Transverse colon (tissue), 4 donors: ENCODE results near the gene FMNL2. TPM values are rescaled to one million over a fixed set of nuclear protein-coding genes. Genes with fewer than 3 reads are reported as not detected.

Source experiments
- DNase-seq: peaks from one replicate; pipeline ENCODE4 v3.0.0-alpha.2; 2019
- H3K27ac ChIP-seq, 4 donors: fragments of 200-600 bp; sonication (generic); 2 replicates each; pipeline ENCODE4 v1.5.1; 2016 to 2018; ENCODE audit warnings: inconsistent platforms in 4 of 4
- H3K27me3 ChIP-seq: fragments of 200-600 bp; sonication (generic); 2 replicates; pipeline ENCODE4 v1.5.1; 2017; ENCODE audit warnings: inconsistent platforms
- H3K36me3 ChIP-seq, 4 donors: fragments of 200-600 bp; sonication (generic); 2 replicates each; pipeline ENCODE4 v1.5.1; 2017 to 2019; ENCODE audit warnings: inconsistent platforms in 4 of 4
- H3K4me1 ChIP-seq, 4 donors: fragments of 200-600 bp; sonication (generic); 2 replicates each; pipeline ENCODE4 v1.5.1; 2017 to 2020; ENCODE audit warnings: inconsistent platforms in 4 of 4
- H3K4me3 ChIP-seq, 4 donors: fragments of 200-600 bp; sonication (generic); 1 replicate in 1 of 4; 2 replicates in 3 of 4; pipeline versions ENCODE4 v1.5.1 to v1.6.1; 2017 to 2019; ENCODE audit warnings: inconsistent platforms in 4 of 4
- H3K9me3 ChIP-seq, 2 donors: fragments of 200-600 bp; sonication (generic); 2 replicates each; pipeline ENCODE4 v1.5.1; 2017 to 2019; ENCODE audit warnings: inconsistent platforms in 2 of 2
- EP300 ChIP-seq: sonication (generic); formaldehyde crosslinking; IDR thresholded peaks from one replicate; pipeline ENCODE4 v1.6.1; 2017; ENCODE audit warnings: antibody characterized with exemption, low read depth
- POLR2A ChIP-seq: fragments of 450-650 bp; IDR thresholded peaks from one replicate; pipeline ENCODE4 v1.6.1; 2016; ENCODE audit warnings: antibody characterized with exemption, mild to moderate bottlenecking, moderate library complexity
- POLR2AphosphoS5 ChIP-seq, 3 donors: sonication (generic); formaldehyde crosslinking; IDR thresholded peaks; one replicate each; pipeline ENCODE4 v1.6.1; 2016; ENCODE audit warnings: antibody characterized with exemption in 3 of 3
- WGBS, 2 donors: methylation state at CpG; one replicate each; pipeline ENCODE4 v1.1.5; 2018; ENCODE audit warnings: low coverage in 1 of 2; 5-methylcytosine and 5-hydroxymethylcytosine counted together
- in situ Hi-C, 4 donors: fragments of 200-750 bp; cut with MboI; loops; one replicate each; pipeline versions ENCODE4 v1.15.0 to v1.15.1; 2017; ENCODE audit warnings: low sequenced_read_pairs in 3 of 4, low pct_ligation_motif_present in 1 of 4, low pct_unique_long_range_greater_than_20kb in 1 of 4
- intact Hi-C: fragments of 100-400 bp; cut with DNase I; formaldehyde crosslinking; loops from one replicate; pipeline ENCODE4 v1.15.1; 2023; ENCODE audit warnings: low total_unique reads
- total RNA-seq, 4 donors: library from RNA; depleted of rRNA; stranded (reverse); fragments of >200 nt; gene quantifications; one replicate each; pipeline ENCODE4 v1.1.0, GENCODE V29; 2016
- TF ChIP-seq, protein P1 (sequence below), 5 experiments: fragments of 200-600 bp in 3 of 5; fragments of 450-650 bp in 2 of 5; sonication (generic) in 3 of 5; IDR thresholded peaks; 1 replicate in 2 of 5; 2 replicates in 3 of 5; pipeline ENCODE4 v1.5.1; 2016 to 2017; ENCODE audit warnings: antibody characterized with exemption in 5 of 5, inconsistent platforms in 3 of 5, mild to moderate bottlenecking in 2 of 5, moderate library complexity in 1 of 5

The FMNL2 gene
- total RNA-seq, 4 donors from 2014 or later: 9.2 to 31.4 (median 23.9) TPM

DNA sequence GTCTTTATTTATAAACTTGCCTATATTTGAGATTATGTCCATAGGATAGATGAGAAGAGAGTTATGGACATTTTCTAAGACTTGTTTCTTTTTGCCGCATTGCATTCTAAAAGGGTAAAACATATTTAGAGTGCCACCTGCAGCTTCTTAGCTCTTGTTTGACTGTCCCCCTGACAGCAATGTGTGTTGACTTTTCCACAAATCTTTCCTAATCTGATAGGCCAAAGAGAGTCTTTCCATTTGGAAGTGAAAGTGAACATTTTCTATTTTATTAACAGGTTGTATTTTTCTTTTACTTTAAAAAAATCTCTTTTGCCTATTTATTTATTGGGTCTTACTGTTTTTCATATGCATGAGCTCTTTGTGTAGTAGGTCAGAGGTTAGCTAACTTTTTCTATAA, 58.4 kb downstream of the FMNL2 start:
- intact Hi-C loops: no loop called here
- in situ Hi-C loops: no loop called here
- Histone ChIP-seq H3K4me1 (peaks cover 0 to 25% (median 12%) of the 10 kb centered on the region in 4 donors), H3K27ac (no peak overlapping the region), H3K36me3 (no peaks in the 10 kb centered on the region), H3K9me3 (no peaks in the 10 kb centered on the region), H3K4me3 (no peak overlapping the region), H3K27me3 (no peaks in the 10 kb centered on the region)
- TF ChIP-seq POLR2AphosphoS5 (IDR thresholded peaks at IDR 0.05): no peak
- no peak for TF ChIP-seq POLR2A
- TF ChIP-seq EP300: no peak
- TF ChIP-seq, protein P1, sequence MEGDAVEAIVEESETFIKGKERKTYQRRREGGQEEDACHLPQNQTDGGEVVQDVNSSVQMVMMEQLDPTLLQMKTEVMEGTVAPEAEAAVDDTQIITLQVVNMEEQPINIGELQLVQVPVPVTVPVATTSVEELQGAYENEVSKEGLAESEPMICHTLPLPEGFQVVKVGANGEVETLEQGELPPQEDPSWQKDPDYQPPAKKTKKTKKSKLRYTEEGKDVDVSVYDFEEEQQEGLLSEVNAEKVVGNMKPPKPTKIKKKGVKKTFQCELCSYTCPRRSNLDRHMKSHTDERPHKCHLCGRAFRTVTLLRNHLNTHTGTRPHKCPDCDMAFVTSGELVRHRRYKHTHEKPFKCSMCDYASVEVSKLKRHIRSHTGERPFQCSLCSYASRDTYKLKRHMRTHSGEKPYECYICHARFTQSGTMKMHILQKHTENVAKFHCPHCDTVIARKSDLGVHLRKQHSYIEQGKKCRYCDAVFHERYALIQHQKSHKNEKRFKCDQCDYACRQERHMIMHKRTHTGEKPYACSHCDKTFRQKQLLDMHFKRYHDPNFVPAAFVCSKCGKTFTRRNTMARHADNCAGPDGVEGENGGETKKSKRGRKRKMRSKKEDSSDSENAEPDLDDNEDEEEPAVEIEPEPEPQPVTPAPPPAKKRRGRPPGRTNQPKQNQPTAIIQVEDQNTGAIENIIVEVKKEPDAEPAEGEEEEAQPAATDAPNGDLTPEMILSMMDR (IDR thresholded peaks at IDR 0.05): no peak
- WGBS, 2 donors: 85 to 91% methylated on average over 1 of the region's 1 CpG
- no peak for DNase-seq

DNA sequence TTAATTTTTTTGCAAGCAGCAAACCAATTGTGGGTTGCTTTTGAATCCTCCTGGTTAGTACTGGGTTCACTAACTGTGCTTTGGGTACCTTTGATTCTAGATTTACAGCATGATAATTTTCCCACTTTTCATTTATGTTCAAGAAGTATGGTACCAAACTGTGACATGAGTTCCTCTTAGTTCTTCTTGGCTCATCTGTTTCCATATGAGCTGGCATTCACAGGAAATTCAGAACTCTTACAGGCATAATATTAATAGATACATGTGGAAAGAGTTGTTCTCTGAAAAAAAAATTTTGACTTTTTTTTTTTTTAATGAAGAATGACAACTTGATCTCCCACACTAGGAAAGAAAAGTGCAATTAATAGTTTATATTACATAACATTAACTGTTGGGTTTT, 59.4 kb downstream of the FMNL2 start:
- DNase-seq: no peak
- Histone ChIP-seq H3K36me3 (no peaks in the 10 kb centered on the region), H3K9me3 (no peaks in the 10 kb centered on the region), H3K4me3 (no peak overlapping the region), H3K27ac (no peak overlapping the region), H3K4me1 (peaks cover 0 to 25% (median 12%) of the 10 kb centered on the region in 4 donors), H3K27me3 (no peaks in the 10 kb centered on the region)
- TF ChIP-seq EP300: no peak
- TF ChIP-seq, protein P1 (IDR thresholded peaks at IDR 0.05): no peak
- no peak for TF ChIP-seq POLR2A
- TF ChIP-seq POLR2AphosphoS5 (IDR thresholded peaks at IDR 0.05): no peak
- in situ Hi-C loops: no loop called here
- intact Hi-C loops: no loop called here

DNA sequence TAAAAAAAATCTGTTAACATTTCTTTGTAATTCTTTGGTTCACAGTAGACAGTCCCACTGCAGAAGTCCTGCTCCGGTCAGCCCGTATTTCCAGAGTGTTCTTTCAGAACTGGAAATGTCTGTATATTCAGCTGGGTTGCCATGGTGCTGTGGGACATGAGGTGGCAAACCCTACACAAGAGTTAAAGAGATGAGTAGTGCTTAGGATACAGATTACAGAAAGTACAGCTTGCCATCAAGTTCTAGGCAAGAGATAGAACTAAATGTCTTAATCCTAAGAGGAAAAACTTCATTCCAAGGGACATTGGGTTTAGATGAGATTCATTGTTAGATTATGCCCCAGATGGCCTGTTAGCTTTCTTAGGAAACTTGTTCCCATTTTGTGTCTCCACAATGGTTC, 60.1 kb downstream of the FMNL2 start:
- Histone ChIP-seq H3K9me3 (no peaks in the 10 kb centered on the region), H3K27ac (peak overlapping the region in 3 of 4 donors; percentile 27 to 61 (median 52)), H3K4me3 (no peak overlapping the region), H3K27me3 (no peaks in the 10 kb centered on the region), H3K4me1 (peaks cover 0 to 25% (median 12%) of the 10 kb centered on the region in 4 donors), H3K36me3 (no peaks in the 10 kb centered on the region)
- DNase-seq: no peak
- in situ Hi-C loops: no loop called here
- TF ChIP-seq EP300 (no peak), POLR2AphosphoS5 (IDR thresholded peaks at IDR 0.05) (no peak), POLR2A (no peak)
- TF ChIP-seq, protein P1 (IDR thresholded peaks at IDR 0.05): no peak
- 81 to 100% methylated on average over 2 of the region's 2 CpGs for WGBS, 2 donors
- intact Hi-C loops: no loop called here

DNA sequence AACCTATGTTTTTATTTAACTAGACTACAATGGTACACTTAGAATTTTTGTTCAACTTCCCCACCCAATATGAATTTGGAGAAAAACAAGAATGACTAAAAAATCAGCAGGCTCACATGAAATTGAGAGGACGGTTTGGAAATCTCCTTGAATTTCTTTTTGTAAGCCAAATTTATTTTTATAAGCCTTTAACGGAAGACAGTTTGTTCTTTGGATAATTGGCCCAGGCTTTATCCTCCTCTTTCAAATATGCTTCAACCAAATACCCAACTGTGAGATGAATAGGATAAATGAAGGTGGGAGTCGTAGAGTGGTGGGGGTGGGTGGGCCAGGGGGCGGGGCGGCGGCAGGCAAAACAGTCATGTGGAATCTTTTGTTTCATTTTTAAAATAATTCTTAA, 60.6 kb downstream of the FMNL2 start:
- TF ChIP-seq POLR2A (no peak), EP300 (no peak), POLR2AphosphoS5 (IDR thresholded peaks at IDR 0.05) (no peak)
- TF ChIP-seq, protein P1 (IDR thresholded peaks at IDR 0.05): no peak
- 65 to 79% methylated on average over 6 of the region's 6 CpGs for WGBS, 2 donors
- no peaks in the 10 kb centered on the region for H3K9me3 ChIP-seq
- no peaks in the 10 kb centered on the region for H3K27me3 ChIP-seq
- DNase-seq: no peak
- H3K36me3 ChIP-seq: no peaks in the 10 kb centered on the region
- in situ Hi-C loops: no loop called here
- intact Hi-C loops: no loop called here
- H3K4me3 ChIP-seq: peak overlapping the region in 1 of 4 donors; percentile 17
- H3K4me1 ChIP-seq: peaks cover 0 to 21% (median 12%) of the 10 kb centered on the region in 4 donors
- peak overlapping the region in 3 of 4 donors; percentile 27 to 61 (median 52) for H3K27ac ChIP-seq
